Ishikawa (cell line): ENCODE data around the gene LSMEM2.

Experiments
- CEBPB ChIP-seq: IDR thresholded peaks from 2 replicates; pipeline ENCODE4 v1.6.1; 2012
- CREB1 ChIP-seq: IDR thresholded peaks from 2 replicates; pipeline ENCODE4 v1.6.1; 2012; ENCODE audit warnings: low read depth
- EGR1 ChIP-seq: IDR thresholded peaks from 2 replicates; pipeline ENCODE4 v1.6.1; 2012
- EP300 ChIP-seq: IDR thresholded peaks from 2 replicates; pipeline ENCODE4 v1.6.1; 2012; ENCODE audit warnings: borderline replicate concordance
- FOXM1 ChIP-seq: IDR thresholded peaks from 2 replicates; pipeline ENCODE4 v1.6.1; 2012; ENCODE audit warnings: low read depth, borderline replicate concordance
- MAX ChIP-seq: IDR thresholded peaks from 2 replicates; pipeline ENCODE4 v1.6.1; 2012
- RAD21 ChIP-seq: IDR thresholded peaks from 2 replicates; pipeline ENCODE4 v1.6.1; 2012; ENCODE audit warnings: low read depth
- REST ChIP-seq: IDR thresholded peaks from 2 replicates; pipeline ENCODE4 v1.6.1; 2012; ENCODE audit warnings: low read depth, mild to moderate bottlenecking
- TAF1 ChIP-seq: IDR thresholded peaks from 2 replicates; pipeline ENCODE4 v1.6.1; 2012; ENCODE audit warnings: low read depth, mild to moderate bottlenecking
- TEAD4 ChIP-seq: IDR thresholded peaks from 2 replicates; pipeline ENCODE4 v1.6.1; 2012
- USF1 ChIP-seq: IDR thresholded peaks from 2 replicates; pipeline ENCODE4 v1.6.1; 2012
- ZBTB7A ChIP-seq: IDR thresholded peaks from 2 replicates; pipeline ENCODE4 v1.6.1; 2012; ENCODE audit warnings: low read depth

GRCh38 chr3:50230104-50230793 is 48.6 kb upstream of the LSMEM2 start:
- no peak for TF ChIP-seq EP300
- no peak for TF ChIP-seq REST
- no peak for TF ChIP-seq TEAD4
- no peak for TF ChIP-seq ZBTB7A
- TF ChIP-seq TAF1 = no peak
- TF ChIP-seq MAX = no peak
- TF ChIP-seq CREB1 = no peak
- no peak for TF ChIP-seq EGR1
- TF ChIP-seq USF1 = no peak
- no peak for TF ChIP-seq RAD21
- TF ChIP-seq FOXM1 = no peak
- no peak for TF ChIP-seq CEBPB
